Common myeloid progenitor, CD34-positive (primary cell): Measurements from ENCODE around the gene LSS.
"Not testable (repeated sequence)": the region's sequence is repeated elsewhere in the genome, so short reads cannot be mapped to it uniquely, and the experiment has no call there.

Experiments
- CTCF ChIA-PET: fragments of 350-600 bp; sonication (Branson Sonifier 250); formaldehyde crosslinking; loops from one replicate; lab custom pipeline; 2021; ENCODE audit warnings: antibody characterized with exemption; lab: Charles Lee
- POLR2A ChIA-PET: fragments of 350-600 bp; sonication (Branson Sonifier 250); formaldehyde crosslinking; loops from one replicate; lab custom pipeline; 2021; ENCODE audit warnings: antibody characterized with exemption; lab: Charles Lee
- DNase-seq, 3 donors: peaks; one replicate each; pipeline versions ENCODE4 v3.0.0 to v3.0.0-alpha.2; 2013
- H3K27ac ChIP-seq, 2 experiments: 1 replicate in 1 of 2; 2 replicates in 1 of 2; pipeline ENCODE4 v1.7.0; 2013; ENCODE audit warnings: inconsistent platforms in 2 of 2, low read length in 2 of 2, mild to moderate bottlenecking in 2 of 2, low read depth in 1 of 2, moderate library complexity in 1 of 2; ENCODE audit not compliant: severe bottlenecking in 2 of 2, insufficient read depth in 1 of 2, poor library complexity in 1 of 2
- H3K27me3 ChIP-seq, 5 experiments: replicated peaks in 2 of 5; 1 replicate in 3 of 5; 2 replicates in 2 of 5; pipeline versions ENCODE4 v1.6.1 to v1.7.0; 2013; ENCODE audit warnings: low read length in 4 of 5, mild to moderate bottlenecking in 2 of 5, moderate library complexity in 2 of 5, inconsistent platforms in 1 of 5; ENCODE audit not compliant: insufficient read depth in 5 of 5, control insufficient read depth in 4 of 5
- H3K36me3 ChIP-seq, 4 experiments: 1 replicate in 2 of 4; 2 replicates in 2 of 4; pipeline versions ENCODE4 v1.6.1 to v1.7.0; 2013; ENCODE audit warnings: low read length in 3 of 4, control low read depth in 1 of 4, mild to moderate bottlenecking in 1 of 4; ENCODE audit not compliant: control insufficient read depth in 4 of 4, insufficient read depth in 4 of 4
- H3K4me1 ChIP-seq, 4 experiments: 1 replicate in 3 of 4; 2 replicates in 1 of 4; pipeline versions ENCODE4 v1.6.1 to v1.7.1; 2013; ENCODE audit warnings: low read length in 3 of 4, mild to moderate bottlenecking in 3 of 4, control low read depth in 1 of 4, inconsistent platforms in 1 of 4, moderate library complexity in 1 of 4; ENCODE audit not compliant: control insufficient read depth in 4 of 4, insufficient read depth in 4 of 4; ENCODE audit errors: control extremely low read depth in 1 of 4
- H3K4me3 ChIP-seq, 7 experiments: 1 replicate in 4 of 7; 2 replicates in 3 of 7; pipeline versions ENCODE4 v1.5.1 to v1.7.0; 2013; ENCODE audit warnings: mild to moderate bottlenecking in 7 of 7, low read length in 6 of 7, moderate library complexity in 6 of 7, inconsistent platforms in 2 of 7, low read depth in 2 of 7, control low read depth in 1 of 7; ENCODE audit not compliant: insufficient read depth in 4 of 7, control insufficient read depth in 1 of 7; ENCODE audit errors: extremely low read depth in 1 of 7
- H3K9me3 ChIP-seq, 5 experiments: 1 replicate in 4 of 5; 2 replicates in 1 of 5; pipeline versions ENCODE4 v1.6.1 to v1.7.1; 2013; ENCODE audit warnings: low read length in 4 of 5, mild to moderate bottlenecking in 2 of 5, inconsistent platforms in 1 of 5, low read depth in 1 of 5, moderate library complexity in 1 of 5; ENCODE audit not compliant: control insufficient read depth in 4 of 5, insufficient read depth in 2 of 5; ENCODE audit errors: control extremely low read depth in 1 of 5
- WGBS: methylation state at CpG from one replicate; pipeline ENCODE4 v1.1.5; 2013; ENCODE audit not compliant: insufficient coverage; 5-methylcytosine and 5-hydroxymethylcytosine counted together

The LSS gene

GRCh38 chr21:46200877-46201803 is 27.4 kb downstream of the LSS start:
- H3K27ac ChIP-seq, CTCF ChIA-PET, POLR2A ChIA-PET, H3K27me3 ChIP-seq, H3K4me1 ChIP-seq, H3K9me3 ChIP-seq, H3K4me3 ChIP-seq, DNase-seq: not testable (repeated sequence)
- WGBS: no CpG with 5 or more reads among the region's 8 CpGs
- H3K36me3 ChIP-seq: peaks cover 11 to 84% (median 30%) of the 10 kb centered on the region in 4 experiments

DNA sequence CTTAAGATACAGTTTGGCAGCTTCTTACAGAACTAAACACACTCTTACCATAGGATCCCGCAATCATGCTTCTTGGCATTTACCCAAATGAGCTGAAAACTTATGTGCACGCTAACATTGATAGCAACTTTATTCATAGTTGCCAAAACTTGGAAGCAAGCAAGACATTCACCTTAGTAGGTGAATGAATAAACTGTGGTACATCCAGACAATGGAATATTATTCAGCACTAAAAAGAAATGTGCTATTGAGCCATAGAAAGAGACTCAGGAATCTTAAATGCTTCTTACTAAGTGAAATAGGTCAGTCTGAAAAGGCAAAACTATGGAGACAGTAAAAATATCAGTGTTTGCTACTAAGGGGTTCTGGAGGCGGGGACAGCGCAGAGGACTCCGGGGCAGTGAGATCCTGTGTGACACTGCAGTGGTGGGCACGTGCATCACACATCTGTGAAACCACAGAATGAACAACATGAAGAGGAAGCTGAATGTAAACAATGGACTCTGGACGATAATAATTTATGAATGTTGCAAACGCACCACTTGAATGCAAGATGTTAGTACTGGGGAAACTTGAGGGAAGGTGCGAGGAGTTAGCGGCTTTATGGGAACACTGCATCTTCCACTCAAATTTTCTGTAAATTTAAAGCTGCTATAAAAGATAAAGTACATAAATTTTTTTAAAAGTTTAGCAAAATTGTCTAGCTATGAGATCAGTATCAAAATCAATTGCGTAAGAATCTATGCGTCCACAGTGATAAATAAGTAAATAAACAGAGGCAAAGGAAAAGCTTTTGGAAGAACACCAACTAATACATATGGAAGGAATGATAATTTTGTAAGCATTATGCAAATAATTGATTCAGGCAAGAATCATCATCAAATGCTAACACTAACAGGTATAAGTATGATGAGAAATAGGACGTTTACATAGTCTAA is 28.9 kb downstream of the LSS start:
- DNase-seq: no peak
- Histone ChIP-seq H3K36me3 (peaks cover 11 to 84% (median 31%) of the 10 kb centered on the region in 4 experiments), H3K27me3 (no peaks in the 10 kb centered on the region), H3K9me3 (no peaks in the 10 kb centered on the region), H3K27ac (no peak overlapping the region), H3K4me3 (no peak overlapping the region), H3K4me1 (no peaks in the 10 kb centered on the region)
- WGBS: 89% methylated on average over 6 of the region's 13 CpGs
- CTCF ChIA-PET: interaction anchor here (0.8 to 2.0 kb wide), 2 partner anchors 28 to 76 kb away, joined by 4 to 5 read pairs; no protein-coding TSS in a partner anchor
- POLR2A ChIA-PET: no interaction called here

- no peak for DNase-seq
- no peak overlapping the region for H3K27ac ChIP-seq
- H3K27me3 ChIP-seq: no peaks in the 10 kb centered on the region
- peaks cover 13 to 86% (median 47%) of the 10 kb centered on the region in 4 experiments for H3K36me3 ChIP-seq
- POLR2A ChIA-PET: no interaction called here
- no peaks in the 10 kb centered on the region for H3K4me1 ChIP-seq
- no peaks in the 10 kb centered on the region for H3K9me3 ChIP-seq
- CTCF ChIA-PET: no interaction called here
- H3K4me3 ChIP-seq: no peak overlapping the region
- WGBS: 92% methylated on average over 15 of the region's 20 CpGs
Observed at GRCh38 chr21:46196733-46197132, 31.8 kb downstream of the LSS start.

GRCh38 chr21:46195595-46196195 is 32.9 kb downstream of the LSS start:
- POLR2A ChIA-PET: no interaction called here
- H3K27me3 ChIP-seq: no peaks in the 10 kb centered on the region
- no peaks in the 10 kb centered on the region for H3K4me1 ChIP-seq
- no peaks in the 10 kb centered on the region for H3K9me3 ChIP-seq
- H3K27ac ChIP-seq: no peak overlapping the region
- H3K4me3 ChIP-seq: no peak overlapping the region
- peaks cover 13 to 91% (median 48%) of the 10 kb centered on the region in 4 experiments for H3K36me3 ChIP-seq
- no peak for DNase-seq
- CTCF ChIA-PET: no interaction called here
- 97% methylated on average over 20 of the region's 20 CpGs for WGBS

GRCh38 chr21:46194374-46195334 is 33.9 kb downstream of the LSS start:
- Histone ChIP-seq H3K36me3 (peaks cover 7 to 92% (median 45%) of the 10 kb centered on the region in 4 experiments), H3K27ac (no peak overlapping the region), H3K4me3 (no peak overlapping the region), H3K9me3 (no peaks in the 10 kb centered on the region), H3K27me3 (no peaks in the 10 kb centered on the region), H3K4me1 (no peaks in the 10 kb centered on the region)
- over 99% methylated on average over 31 of the region's 34 CpGs for WGBS
- CTCF ChIA-PET: no interaction called here
- DNase-seq: no peak
- POLR2A ChIA-PET: no interaction called here

DNA sequence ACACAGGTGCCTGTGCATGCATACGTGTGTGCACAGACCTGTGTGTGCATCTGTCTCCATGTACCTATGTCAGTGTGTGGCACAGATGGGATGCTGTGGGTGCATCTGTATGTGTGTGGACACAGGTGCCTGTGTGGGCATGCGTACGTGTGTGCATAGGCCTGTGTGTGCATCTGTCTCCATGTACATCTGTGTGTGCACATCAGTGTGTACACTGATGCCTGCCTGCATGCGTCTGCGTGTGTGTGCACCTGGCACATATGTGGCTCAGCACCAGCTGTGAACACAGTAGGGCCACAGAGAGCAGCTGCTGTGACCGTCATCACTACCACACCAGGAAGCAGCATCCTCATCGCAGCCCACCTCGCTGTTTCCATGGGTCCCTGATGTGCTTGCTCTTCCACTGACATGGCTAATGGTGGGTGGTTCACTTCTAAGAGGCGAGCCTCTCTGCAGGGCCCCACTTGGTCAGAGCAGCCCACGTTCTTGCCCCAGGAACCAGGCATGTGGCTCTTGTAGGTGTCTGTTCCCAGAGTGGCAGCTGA is 34.7 kb downstream of the LSS start:
- 99% methylated on average over 9 of the region's 10 CpGs for WGBS
- CTCF ChIA-PET: no interaction called here
- POLR2A ChIA-PET: no interaction called here
- H3K4me1 ChIP-seq: no peaks in the 10 kb centered on the region
- H3K9me3 ChIP-seq: no peaks in the 10 kb centered on the region
- H3K4me3 ChIP-seq: no peak overlapping the region
- DNase-seq: no peak
- H3K27ac ChIP-seq: no peak overlapping the region
- no peaks in the 10 kb centered on the region for H3K27me3 ChIP-seq
- peaks cover 2 to 91% (median 42%) of the 10 kb centered on the region in 4 experiments for H3K36me3 ChIP-seq
